H9 (cell line): ENCODE results near the gene LONRF3. TPM values are rescaled to one million over a fixed set of nuclear protein-coding genes. Genes with fewer than 3 reads are reported as not detected.

Experiments used
- DNase-seq: peaks from one replicate; pipeline ENCODE4 v3.0.0-alpha.2; 2017
- H2AFZ ChIP-seq: one replicate; pipeline ENCODE4 v1.6.1; 2013; ENCODE audit warnings: mild to moderate bottlenecking, low read length, control low read depth, moderate library complexity
- H2AK5ac ChIP-seq: 2 replicates; pipeline ENCODE4 v1.6.1; 2013; ENCODE audit warnings: low read length, control low read depth, mixed read lengths; ENCODE audit not compliant: insufficient read length
- H2BK120ac ChIP-seq: one replicate; pipeline ENCODE4 v1.6.1; 2013; ENCODE audit warnings: low read depth, mild to moderate bottlenecking, low read length, control low read depth, inconsistent platforms; ENCODE audit not compliant: poor library complexity, severe bottlenecking
- H2BK12ac ChIP-seq: 2 replicates; pipeline ENCODE4 v1.6.1; 2013; ENCODE audit warnings: low read length, control low read depth, mixed read lengths, low read depth; ENCODE audit not compliant: insufficient read length
- H2BK15ac ChIP-seq: 2 replicates; pipeline ENCODE4 v1.6.1; 2013; ENCODE audit warnings: low read depth, low read length, control low read depth
- H2BK20ac ChIP-seq: one replicate; pipeline ENCODE4 v1.6.1; 2013; ENCODE audit warnings: low read depth, mild to moderate bottlenecking, low read length, control low read depth, inconsistent platforms; ENCODE audit not compliant: poor library complexity, severe bottlenecking
- H2BK5ac ChIP-seq: 2 replicates; pipeline ENCODE4 v1.6.1; 2013; ENCODE audit warnings: low read length, control low read depth, mixed read lengths; ENCODE audit not compliant: insufficient read length
- H3K14ac ChIP-seq: 2 replicates; pipeline ENCODE4 v1.6.1; 2013; ENCODE audit warnings: low read length, control low read depth; ENCODE audit not compliant: insufficient read depth
- H3K18ac ChIP-seq: 2 replicates; pipeline ENCODE4 v1.6.1; 2013; ENCODE audit warnings: low read depth, mild to moderate bottlenecking, mixed read lengths, low read length, control low read depth; ENCODE audit not compliant: insufficient read length
- H3K23ac ChIP-seq: 2 replicates; pipeline ENCODE4 v1.6.1; 2013; ENCODE audit warnings: low read length, control low read depth, mixed read lengths, low read depth; ENCODE audit not compliant: insufficient read length
- H3K23me2 ChIP-seq: 2 replicates; pipeline ENCODE4 v1.6.1; 2013; ENCODE audit warnings: low read depth, mild to moderate bottlenecking, mixed read lengths, low read length, control low read depth; ENCODE audit not compliant: insufficient read length, poor library complexity, severe bottlenecking
- H3K27ac ChIP-seq: 2 replicates; pipeline ENCODE4 v1.5.1; 2013; ENCODE audit warnings: low read length, control low read depth, mixed read lengths, low read depth; ENCODE audit not compliant: insufficient read length
- H3K27me3 ChIP-seq: 2 replicates; pipeline ENCODE4 v1.6.1; 2013; ENCODE audit warnings: low read length, control low read depth, inconsistent platforms; ENCODE audit not compliant: insufficient read depth
- H3K4ac ChIP-seq: 2 replicates; pipeline ENCODE4 v1.6.1; 2013; ENCODE audit warnings: low read depth, mild to moderate bottlenecking, control low read depth, inconsistent platforms, low read length, moderate library complexity
- H3K4me1 ChIP-seq: 2 replicates; pipeline ENCODE4 v1.6.1; 2013; ENCODE audit warnings: low read length, control low read depth, inconsistent platforms; ENCODE audit not compliant: insufficient read depth
- H3K4me2 ChIP-seq: 2 replicates; pipeline ENCODE4 v1.6.1; 2013; ENCODE audit warnings: low read length, control low read depth, mixed read lengths; ENCODE audit not compliant: insufficient read length, insufficient read depth
- H3K56ac ChIP-seq: 2 replicates; pipeline ENCODE4 v1.6.1; 2013; ENCODE audit warnings: low read depth, mild to moderate bottlenecking, mixed read lengths, low read length, control low read depth; ENCODE audit not compliant: insufficient read length
- H3K79me1 ChIP-seq: 2 replicates; pipeline ENCODE4 v1.6.1; 2013; ENCODE audit warnings: low read depth, mild to moderate bottlenecking, moderate library complexity, low read length, control low read depth, inconsistent platforms; ENCODE audit not compliant: insufficient read depth, poor library complexity, severe bottlenecking
- H3K79me2 ChIP-seq: 2 replicates; pipeline ENCODE4 v1.6.1; 2013; ENCODE audit warnings: low read length, control low read depth, inconsistent platforms; ENCODE audit not compliant: insufficient read depth
- H3K9ac ChIP-seq: 2 replicates; pipeline ENCODE4 v1.6.1; 2013; ENCODE audit warnings: low read length, control low read depth, mixed read lengths; ENCODE audit not compliant: insufficient read length; ENCODE audit errors: extremely low read depth
- H3K9me3 ChIP-seq: one replicate; pipeline ENCODE4 v1.6.1; 2013; ENCODE audit warnings: low read depth, low read length, inconsistent platforms; ENCODE audit not compliant: control insufficient read depth
- H3T11ph ChIP-seq: one replicate; pipeline ENCODE4 v1.6.1; 2013; ENCODE audit warnings: mild to moderate bottlenecking, low read length, control low read depth, inconsistent platforms
- H4K20me1 ChIP-seq: one replicate; pipeline ENCODE4 v1.6.1; 2013; ENCODE audit not compliant: control insufficient read depth, insufficient read length, insufficient read depth
- H4K5ac ChIP-seq: 2 replicates; pipeline ENCODE4 v1.6.1; 2013; ENCODE audit warnings: low read depth, mild to moderate bottlenecking, mixed read lengths, low read length, control low read depth; ENCODE audit not compliant: insufficient read length
- H4K8ac ChIP-seq: replicated peaks from 2 replicates; pipeline ENCODE4 v1.6.1; 2013; ENCODE audit warnings: low read length, control low read depth, mixed read lengths, low read depth; ENCODE audit not compliant: insufficient read length
- H4K91ac ChIP-seq: 2 replicates; pipeline ENCODE4 v1.6.1; 2013; ENCODE audit warnings: low read depth, mild to moderate bottlenecking, moderate library complexity, mixed read lengths, low read length, control low read depth; ENCODE audit not compliant: insufficient read length
- H3K27ac Mint-ChIP-seq, 3 experiments: 2 replicates in 2 of 3; 3 replicates in 1 of 3; pipeline ENCODE4 v1.8.0; 2020 to 2021; ENCODE audit warnings: mixed read lengths in 3 of 3, mild to moderate bottlenecking in 1 of 3, moderate library complexity in 1 of 3
- H3K27me3 Mint-ChIP-seq: 2 replicates; pipeline ENCODE4 v1.8.0; 2021; ENCODE audit warnings: low read depth, mild to moderate bottlenecking, moderate library complexity, mixed read lengths
- H3K36me3 Mint-ChIP-seq, 3 experiments: 2 replicates in 2 of 3; 3 replicates in 1 of 3; pipeline ENCODE4 v1.8.0; 2020 to 2021; ENCODE audit warnings: low read depth in 3 of 3, mixed read lengths in 3 of 3; ENCODE audit not compliant: insufficient read depth in 1 of 3
- H3K4me1 Mint-ChIP-seq, 2 experiments: 2 replicates each; pipeline ENCODE4 v1.8.0; 2020; ENCODE audit warnings: mixed read lengths in 2 of 2
- H3K4me3 Mint-ChIP-seq, 2 experiments: 2 replicates in 1 of 2; 3 replicates in 1 of 2; pipeline ENCODE4 v1.8.0; 2020 to 2021; ENCODE audit warnings: mild to moderate bottlenecking in 2 of 2, mixed read lengths in 2 of 2, moderate library complexity in 1 of 2
- H3K9me3 Mint-ChIP-seq, 2 experiments: 2 replicates in 1 of 2; 3 replicates in 1 of 2; pipeline ENCODE4 v1.8.0; 2020; ENCODE audit warnings: mild to moderate bottlenecking in 2 of 2, mixed read lengths in 2 of 2, moderate library complexity in 1 of 2
- CTCF ChIP-seq: fragments of 200-600 bp; sonication (generic); conservative IDR thresholded peaks from 3 replicates; pipeline ENCODE4 v1.8.0; 2021; ENCODE audit warnings: antibody characterized with exemption, mild to moderate bottlenecking
- WGBS: extraction: QIAGEN DNeasy Blood & Tissue Kit; methylation state at CpG from one replicate; pipeline ENCODE4 v1.1.7; 2013; ENCODE audit warnings: missing lambda C conversion rate, low lambda C conversion rate, mixed read lengths; ENCODE audit not compliant: insufficient read length; ENCODE audit errors: extremely low coverage; 5-methylcytosine and 5-hydroxymethylcytosine counted together
- total RNA-seq: library from RNA; stranded (reverse); gene quantifications from 2 replicates; pipeline ENCODE4 v1.2.1, GENCODE V29; 2021

Gene LONRF3
- total RNA-seq, 1 experiment from 2014 or later, result 0.33 TPM

GRCh38 chrX:118973389-118974087 is 880 bp upstream of the LONRF3 start:
- no peak overlapping the region for H3K4me2 ChIP-seq
- no peaks in the 10 kb centered on the region for H4K20me1 ChIP-seq
- no CpG with 5 or more reads among the region's 43 CpGs for WGBS
- H4K5ac ChIP-seq, result no peak overlapping the region
- H2BK12ac ChIP-seq, result no peak overlapping the region
- DNase-seq, result no peak
- H3K9ac ChIP-seq, result no peak overlapping the region
- no peak overlapping the region for H3K14ac ChIP-seq
- Mint-ChIP-seq H3K27ac (no peak overlapping the region), H3K9me3 (peaks cover 56 to 71% of the 10 kb centered on the region in 2 experiments), H3K4me3 (no peak overlapping the region), H3K36me3 (peaks cover 2 to 6% (median 4%) of the 10 kb centered on the region in 3 experiments; a peak in 6 of 7 replicates), H3K4me1 (peaks cover 11 to 23% of the 10 kb centered on the region in 2 experiments), H3K27me3 (peaks cover 100% of the 10 kb centered on the region)
- H3K23ac ChIP-seq, result no peak overlapping the region
- H2AK5ac ChIP-seq, result no peak overlapping the region
- H3T11ph ChIP-seq, result no peak overlapping the region
- peaks cover 43% of the 10 kb centered on the region for H3K9me3 ChIP-seq
- H4K8ac ChIP-seq, result no peak overlapping the region
- H3K79me1 ChIP-seq, result no peaks in the 10 kb centered on the region
- H2AFZ ChIP-seq, result no peak overlapping the region
- H2BK15ac ChIP-seq, result no peak overlapping the region
- H3K23me2 ChIP-seq, result no peaks in the 10 kb centered on the region
- no peak overlapping the region for H3K4ac ChIP-seq
- H2BK5ac ChIP-seq, result no peak overlapping the region
- no peak overlapping the region for H3K27ac ChIP-seq
- H3K79me2 ChIP-seq, result no peaks in the 10 kb centered on the region
- H3K27me3 ChIP-seq, result peaks cover 75% of the 10 kb centered on the region
- no peak for TF ChIP-seq CTCF
- H2BK20ac ChIP-seq, result no peak overlapping the region
- no peak overlapping the region for H3K18ac ChIP-seq
- no peak overlapping the region for H3K56ac ChIP-seq
- no peaks in the 10 kb centered on the region for H3K4me1 ChIP-seq
- H2BK120ac ChIP-seq, result no peak overlapping the region
- H4K91ac ChIP-seq, result no peak overlapping the region
